AG04450 (cell line): Measurements from ENCODE around the gene KIAA1549. TPM values are rescaled to one million over a fixed set of nuclear protein-coding genes. Genes with fewer than 3 reads are reported as not detected.

Source experiments
- CTCF ChIA-PET: fragments of 300-600, 350-600 bp; formaldehyde crosslinking; extraction: SDS; loops from one replicate; lab custom pipeline; 2022; ENCODE audit warnings: antibody characterized with exemption, inconsistent platforms; lab: Charles Lee
- POLR2A ChIA-PET: fragments of 350-600 bp; formaldehyde crosslinking; extraction: SDS; loops from one replicate; lab custom pipeline; 2021; ENCODE audit warnings: antibody characterized with exemption, inconsistent platforms; lab: Yijun Ruan, JAX
- DNase-seq: peaks from one replicate; pipeline ENCODE4 v3.0.0-alpha.2; 2011; ENCODE audit warnings: low read depth, low spot score
- H3K27ac ChIP-seq: one replicate; pipeline ENCODE4 v1.5.1; 2012; ENCODE audit warnings: low read depth, low read length, control low read depth
- H3K27me3 ChIP-seq: one replicate; pipeline ENCODE4 v1.6.0; 2012; ENCODE audit warnings: low read length; ENCODE audit not compliant: control insufficient read depth, insufficient read depth
- H3K4me3 ChIP-seq: 2 replicates; pipeline ENCODE4 v1.5.1; 2011; ENCODE audit warnings: mild to moderate bottlenecking, low read depth, low read length, control low read depth
- H3K9me3 ChIP-seq: 2 replicates; pipeline ENCODE4 v1.5.1; 2012; ENCODE audit warnings: low read length; ENCODE audit not compliant: control insufficient read depth, insufficient read depth
- polyA plus RNA-seq: library from polyadenylated mRNA; depleted of rRNA; stranded (reverse); fragments of >200 nt; gene quantifications from 2 replicates; pipeline ENCODE4 v1.2.3, GENCODE V29; 2011
- TF ChIP-seq, protein P1 (sequence below): IDR thresholded peaks from 2 replicates; pipeline ENCODE4 v1.5.1; 2011; ENCODE audit warnings: low read depth, low read length, control low read depth, inconsistent platforms

KIAA1549 gene
- polyA plus RNA-seq, 1 experiment, result 2.9 TPM

- CTCF ChIA-PET, result no interaction called here
- no peak overlapping the region for H3K4me3 ChIP-seq
- no peak for DNase-seq
- no peaks in the 10 kb centered on the region for H3K9me3 ChIP-seq
- TF ChIP-seq, protein P1, sequence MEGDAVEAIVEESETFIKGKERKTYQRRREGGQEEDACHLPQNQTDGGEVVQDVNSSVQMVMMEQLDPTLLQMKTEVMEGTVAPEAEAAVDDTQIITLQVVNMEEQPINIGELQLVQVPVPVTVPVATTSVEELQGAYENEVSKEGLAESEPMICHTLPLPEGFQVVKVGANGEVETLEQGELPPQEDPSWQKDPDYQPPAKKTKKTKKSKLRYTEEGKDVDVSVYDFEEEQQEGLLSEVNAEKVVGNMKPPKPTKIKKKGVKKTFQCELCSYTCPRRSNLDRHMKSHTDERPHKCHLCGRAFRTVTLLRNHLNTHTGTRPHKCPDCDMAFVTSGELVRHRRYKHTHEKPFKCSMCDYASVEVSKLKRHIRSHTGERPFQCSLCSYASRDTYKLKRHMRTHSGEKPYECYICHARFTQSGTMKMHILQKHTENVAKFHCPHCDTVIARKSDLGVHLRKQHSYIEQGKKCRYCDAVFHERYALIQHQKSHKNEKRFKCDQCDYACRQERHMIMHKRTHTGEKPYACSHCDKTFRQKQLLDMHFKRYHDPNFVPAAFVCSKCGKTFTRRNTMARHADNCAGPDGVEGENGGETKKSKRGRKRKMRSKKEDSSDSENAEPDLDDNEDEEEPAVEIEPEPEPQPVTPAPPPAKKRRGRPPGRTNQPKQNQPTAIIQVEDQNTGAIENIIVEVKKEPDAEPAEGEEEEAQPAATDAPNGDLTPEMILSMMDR, result no peak
- no peaks in the 10 kb centered on the region for H3K27me3 ChIP-seq
- POLR2A ChIA-PET, result no interaction called here
- peak overlapping the region; percentile 21 for H3K27ac ChIP-seq
Observed at GRCh38 chr7:138958391-138958956, 22.7 kb downstream of the KIAA1549 start.

GRCh38 chr7:138957753-138958390 lies 23.3 kb downstream of the KIAA1549 start:
- no peak for DNase-seq
- TF ChIP-seq, protein P1, result no peak
- Histone ChIP-seq H3K27ac (no peak overlapping the region), H3K4me3 (no peak overlapping the region), H3K9me3 (no peaks in the 10 kb centered on the region), H3K27me3 (no peaks in the 10 kb centered on the region)
- ChIA-PET CTCF (no interaction called here), POLR2A (no interaction called here)

GRCh38 chr7:138957217-138957616 lies 24.0 kb downstream of the KIAA1549 start:
- ChIA-PET CTCF (no interaction called here), POLR2A (no interaction called here)
- TF ChIP-seq, protein P1, result no peak
- Histone ChIP-seq H3K27me3 (no peaks in the 10 kb centered on the region), H3K9me3 (no peaks in the 10 kb centered on the region), H3K4me3 (no peak overlapping the region), H3K27ac (no peak overlapping the region)
- DNase-seq, result no peak

GRCh38 chr7:138954545-138955475 lies 26.4 kb downstream of the KIAA1549 start:
- TF ChIP-seq, protein P1, result no peak
- H3K27ac ChIP-seq, result no peak overlapping the region
- H3K9me3 ChIP-seq, result no peaks in the 10 kb centered on the region
- H3K27me3 ChIP-seq, result no peaks in the 10 kb centered on the region
- CTCF ChIA-PET, result interaction anchor here (0.8 kb wide), 1 partner anchor 120 kb away, joined by 3 read pairs; no protein-coding TSS in a partner anchor
- H3K4me3 ChIP-seq, result no peak overlapping the region
- no peak for DNase-seq
- POLR2A ChIA-PET, result no interaction called here
